Endothelial cell of umbilical vein (primary cell): ENCODE results near the gene RANBP3. TPM values are rescaled to one million over a fixed set of nuclear protein-coding genes. Genes with fewer than 3 reads are reported as not detected.

Experiments used
- BruUV-seq: library from RNA; stranded (reverse); fragments of 400-500 nt; replicated peaks from 2 replicates; lab custom pipeline; 2021; lab: Mats Ljungman, UMichigan
- CTCF ChIA-PET: fragments of 300-600, 350-600 bp; sonication (Branson Sonifier 250); formaldehyde crosslinking; loops from one replicate; lab custom pipeline; 2021; ENCODE audit warnings: antibody characterized with exemption, inconsistent platforms; lab: Charles Lee
- POLR2A ChIA-PET: fragments of 300-600, 350-600 bp; sonication (Branson Sonifier 250); formaldehyde crosslinking; loops from one replicate; lab custom pipeline; 2021; ENCODE audit warnings: antibody characterized with exemption, inconsistent platforms; lab: Charles Lee
- DNase-seq: peaks from one replicate; pipeline ENCODE4 v3.0.0-alpha.2; 2011; ENCODE audit warnings: low read depth, low spot score
- FAIRE-seq: peaks from 2 replicates; lab custom pipeline; 2011; peaks lifted over from hg19 to GRCh38; lab: Jason Lieb, UNC
- H2AFZ ChIP-seq: 2 replicates; pipeline ENCODE4 v1.6.0; 2012; ENCODE audit warnings: low read depth, low read length, control low read depth, inconsistent platforms
- H3K27ac ChIP-seq: 2 replicates; pipeline ENCODE4 v1.5.1; 2011; ENCODE audit warnings: low read depth, mild to moderate bottlenecking, control low read depth, low read length, moderate library complexity; ENCODE audit not compliant: insufficient read depth
- H3K27me3 ChIP-seq, 2 experiments: 2 replicates each; pipeline versions ENCODE4 v1.6.0 to v1.6.1; 2011; ENCODE audit warnings: low read length in 2 of 2, mixed read lengths in 1 of 2; ENCODE audit not compliant: control insufficient read depth in 2 of 2, insufficient read depth in 2 of 2
- H3K36me3 ChIP-seq, 2 experiments: 2 replicates in 1 of 2; 3 replicates in 1 of 2; pipeline ENCODE4 v1.5.1; 2011; ENCODE audit warnings: low read length in 2 of 2, mild to moderate bottlenecking in 1 of 2, moderate library complexity in 1 of 2; ENCODE audit not compliant: control insufficient read depth in 2 of 2, insufficient read depth in 2 of 2; ENCODE audit errors: extremely low read depth in 1 of 2
- H3K4me1 ChIP-seq: 3 replicates; pipeline ENCODE4 v1.5.1; 2011; ENCODE audit warnings: mild to moderate bottlenecking, low read length; ENCODE audit not compliant: control insufficient read depth, insufficient read depth; ENCODE audit errors: extremely low read depth
- H3K4me2 ChIP-seq: 2 replicates; pipeline ENCODE4 v1.6.1; 2011; ENCODE audit warnings: low read length, control low read depth, mixed read lengths; ENCODE audit not compliant: insufficient read depth
- H3K4me3 ChIP-seq, 3 experiments: fragments of 200-600 bp in 1 of 3; sonication (generic), shearing (Covaris generic) in 1 of 3; replicated peaks in 1 of 3; 2 replicates each; pipeline ENCODE4 v1.5.1; 2011 to 2016; ENCODE audit warnings: control low read depth in 3 of 3, low read length in 3 of 3, mild to moderate bottlenecking in 2 of 3, inconsistent platforms in 1 of 3, low read depth in 1 of 3, moderate library complexity in 1 of 3; ENCODE audit not compliant: insufficient read depth in 1 of 3
- H3K79me2 ChIP-seq: 2 replicates; pipeline ENCODE4 v1.6.0; 2012; ENCODE audit warnings: low read length, inconsistent platforms; ENCODE audit not compliant: control insufficient read depth, insufficient read depth
- H3K9ac ChIP-seq: replicated peaks from 2 replicates; pipeline ENCODE3; 2011; ENCODE audit warnings: low read length, control low read depth; ENCODE audit not compliant: insufficient read depth; ENCODE audit errors: extremely low read depth
- H3K9me1 ChIP-seq: replicated peaks from 3 replicates; pipeline ENCODE4 v1.6.0; 2011; ENCODE audit warnings: mild to moderate bottlenecking, low read length; ENCODE audit not compliant: control insufficient read depth, insufficient read depth; ENCODE audit errors: extremely low read depth
- H3K9me3 ChIP-seq: replicated peaks from 2 replicates; pipeline ENCODE4 v1.5.1; 2012; ENCODE audit warnings: low read length, inconsistent platforms; ENCODE audit not compliant: control insufficient read depth, insufficient read depth
- H4K20me1 ChIP-seq: replicated peaks from 2 replicates; pipeline ENCODE3; 2011; ENCODE audit warnings: mild to moderate bottlenecking, low read length; ENCODE audit not compliant: control insufficient read depth, insufficient read depth; ENCODE audit errors: extremely low read depth
- CTCF ChIP-seq, 2 donors: IDR thresholded peaks; 1 replicate in 1 of 2; 2 replicates in 1 of 2; pipeline ENCODE4 v1.5.1; 2011; ENCODE audit warnings: low read length in 2 of 2, mild to moderate bottlenecking in 2 of 2, moderate library complexity in 2 of 2, control low read depth in 1 of 2, inconsistent platforms in 1 of 2, low read depth in 1 of 2; ENCODE audit not compliant: insufficient read depth in 1 of 2; ENCODE audit errors: extremely low read depth in 1 of 2
- EZH2 ChIP-seq: IDR thresholded peaks from 2 replicates; pipeline ENCODE4 v1.6.1; 2012; ENCODE audit warnings: borderline replicate concordance, low read depth, mild to moderate bottlenecking, moderate library complexity, low read length, inconsistent platforms; ENCODE audit not compliant: severe bottlenecking
- FOS ChIP-seq: IDR thresholded peaks from 2 replicates; pipeline ENCODE4 v1.6.1; 2011; ENCODE audit warnings: mild to moderate bottlenecking, low read length, moderate library complexity, borderline replicate concordance; ENCODE audit not compliant: insufficient read depth
- GATA2 ChIP-seq: IDR thresholded peaks from 2 replicates; pipeline ENCODE4 v1.7.0; 2011; ENCODE audit warnings: low read depth, mild to moderate bottlenecking, moderate library complexity, mixed read lengths, low read length; ENCODE audit not compliant: insufficient read length, insufficient read depth
- JUN ChIP-seq: IDR thresholded peaks from 2 replicates; pipeline ENCODE4 v1.6.1; 2011; ENCODE audit warnings: borderline replicate concordance, low read depth; ENCODE audit not compliant: insufficient read length, insufficient read depth
- MAX ChIP-seq: IDR thresholded peaks from 2 replicates; pipeline ENCODE4 v1.6.1; 2011; ENCODE audit not compliant: insufficient read depth, insufficient read length
- MYC ChIP-seq: IDR thresholded peaks from one replicate; pipeline ENCODE4 v1.6.1; 2011; ENCODE audit warnings: mild to moderate bottlenecking, low read depth, low read length
- POLR2A ChIP-seq: IDR thresholded peaks from 2 replicates; pipeline ENCODE4 v1.6.1; 2012; ENCODE audit warnings: low read depth, mild to moderate bottlenecking, control low read depth, low read length
- POLR2AphosphoS5 ChIP-seq: IDR thresholded peaks from 2 replicates; pipeline ENCODE4 v1.6.1; 2012; ENCODE audit warnings: low read depth, mild to moderate bottlenecking, control low read depth, low read length, moderate library complexity; ENCODE audit not compliant: insufficient read depth
- dilution Hi-C: fragments of 300-500 bp; cut with MboI; formaldehyde crosslinking; loops from one replicate; pipeline ENCODE4 v1.15.0; 2019; ENCODE audit warnings: low sequenced_read_pairs; ENCODE audit not compliant: extremely low pct_ligation_motif_present
- intact Hi-C: fragments of 100-400 bp; cut with micrococcal nuclease; formaldehyde crosslinking; loops from one replicate; pipeline ENCODE4 v1.10.0; 2022
- polyA plus RNA-seq, 4 experiments: library from polyadenylated mRNA; depleted of rRNA in 3 of 4; stranded (reverse) in 3 of 4; unstranded in 1 of 4; fragments of >200 nt; gene quantifications; 2 replicates each; pipeline versions ENCODE4 v1.2.1 to v1.2.3, GENCODE V29; 2011 to 2012; ENCODE audit warnings: missing spikeins in 1 of 4
- total RNA-seq: library from RNA; stranded (reverse); gene quantifications from 2 replicates; pipeline ENCODE4 v1.2.3, GENCODE V29; 2021

The RANBP3 gene
- total and polyA plus RNA-seq, 2 donors (not counting 3 experiments of a cell fraction or from before 2014, with no cell fraction given), result 72.3 to 85.3 TPM

GRCh38 chr19:5974721-5975387, 3.1 kb downstream of the RANBP3 start:
- dilution Hi-C loops, result no loop called here
- TF ChIP-seq POLR2A, result no peak
- TF ChIP-seq EZH2, result no peak
- TF ChIP-seq POLR2AphosphoS5, result no peak
- no peak for TF ChIP-seq FOS
- no peak for TF ChIP-seq MAX
- TF ChIP-seq MYC, result no peak
- no peak for TF ChIP-seq CTCF (IDR thresholded peaks at IDR 0.05; ENCODE audit: extremely low read depth in 1 of 2, insufficient read depth in 1 of 2, low read depth in 1 of 2, low read length in 2 of 2)
- TF ChIP-seq JUN, result no peak
- TF ChIP-seq GATA2, result no peak
- no peak for FAIRE-seq
- H3K27me3 ChIP-seq, result no peaks in the 10 kb centered on the region
- H3K79me2 ChIP-seq, result peaks cover 87% of the 10 kb centered on the region
- ChIA-PET CTCF (interaction anchor here (0.6 to 1.0 kb wide), 2 partner anchors 47 to 95 kb away, joined by 3 read pairs; no protein-coding TSS in a partner anchor), POLR2A (no interaction called here)
- no peaks in the 10 kb centered on the region for H3K9me1 ChIP-seq
- H3K36me3 ChIP-seq, result no peaks in the 10 kb centered on the region
- no peak overlapping the region for H2AFZ ChIP-seq
- H3K27ac ChIP-seq, result no peak overlapping the region
- intact Hi-C loops, result loop anchor here (5.0 kb wide), 1 partner anchor 127 kb away; no protein-coding TSS in a partner anchor
- DNase-seq, result no peak
- BruUV-seq, result no TSS peak
- H3K4me1 ChIP-seq, result peaks cover 17% of the 10 kb centered on the region
- no peak overlapping the region for H3K9ac ChIP-seq
- no peak overlapping the region for H3K4me2 ChIP-seq
- peaks cover 3% of the 10 kb centered on the region for H4K20me1 ChIP-seq
- H3K4me3 ChIP-seq, result no peak overlapping the region
- H3K9me3 ChIP-seq, result no peaks in the 10 kb centered on the region
